ENCODE data around the gene HK3. TPM values are rescaled to one million over a fixed set of nuclear protein-coding genes. Genes with fewer than 3 reads are reported as not detected.

Gene HK3
- total and polyA plus RNA-seq, 2 experiments from 2014 or later = not detected

DNA sequence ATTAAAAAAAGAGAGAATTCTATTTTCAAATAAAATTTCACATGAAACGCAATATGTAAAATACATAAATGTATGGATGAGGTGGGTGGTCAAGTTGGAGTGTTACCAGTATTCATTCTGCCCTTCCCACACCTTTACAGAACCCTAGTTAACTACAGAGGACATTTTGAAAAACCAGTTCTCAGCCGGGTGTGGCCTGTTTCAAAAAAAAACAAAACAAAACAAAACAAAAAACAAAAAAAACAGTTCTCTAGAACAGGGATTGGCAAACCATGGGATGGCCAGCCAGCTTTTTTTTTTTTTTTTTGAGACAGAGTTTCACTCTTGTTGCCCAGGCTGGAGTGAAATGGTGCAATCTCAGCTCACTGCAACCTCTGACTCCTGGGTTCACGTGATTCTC is 28.4 kb upstream of the HK3 start:
- Histone ChIP-seq H3F3A (replicated peaks; ENCODE audit: low read depth) (no peaks in the 10 kb centered on the region), H3K4me1 (ENCODE audit: insufficient read depth) (no peaks in the 10 kb centered on the region), H4K20me1 (replicated peaks; ENCODE audit: insufficient read depth) (peaks cover 6% of the 10 kb centered on the region; the same call in 1 of the 2 replicates), H3K79me2 (replicated peaks; ENCODE audit: insufficient read depth) (no peaks in the 10 kb centered on the region), H3K4me3 (no peak overlapping the region), H3K9me2 (ENCODE audit: insufficient read depth) (no peaks in the 10 kb centered on the region), H3K27ac (ENCODE audit: low read depth) (no peak overlapping the region), H3K36me3 (ENCODE audit: insufficient read depth) (no peaks in the 10 kb centered on the region; the same call in 1 of the 2 replicates), H2AFZ (no peak overlapping the region), H3K27me3 (ENCODE audit: insufficient read depth) (no peaks in the 10 kb centered on the region), H3K4me2 (no peak overlapping the region)
- Mint-ChIP-seq H3K4me1 (no peaks in the 10 kb centered on the region), H3K27ac (no peak overlapping the region), H3K27me3 (ENCODE audit: insufficient read depth, low read depth, poor library complexity) (peaks cover 6% of the 10 kb centered on the region), H3K4me3 (no peak overlapping the region), H3K9me3 (no peaks in the 10 kb centered on the region), H3K36me3 (ENCODE audit: low read depth) (peaks cover 25% of the 10 kb centered on the region)
- TF ChIP-seq ETS1 (IDR thresholded peaks at IDR 0.05) (no peak), JUNB (IDR thresholded peaks at IDR 0.05; ENCODE audit: unreplicated experiment) (no peak), ZNF114 (CRISPR knock-in tag; IDR thresholded peaks at IDR 0.05) (no peak), STAT1 (IDR thresholded peaks at IDR 0.05; ENCODE audit: unreplicated experiment) (no peak), CTCF (conservative IDR thresholded peaks at IDR 0.05; ENCODE audit: low read depth in 2 of 2) (no peak), ZNF462 (CRISPR knock-in tag; IDR thresholded peaks at IDR 0.05) (no peak), CREB1 (CRISPR knock-in tag; IDR thresholded peaks at IDR 0.05; ENCODE audit: low read depth) (no peak), NANOG (IDR thresholded peaks at IDR 0.05; ENCODE audit: borderline replicate concordance) (no peak), POLR2AphosphoS5 (IDR thresholded peaks at IDR 0.05; ENCODE audit: low read depth) (no peak), ZNF331 (CRISPR knock-in tag; IDR thresholded peaks at IDR 0.05; ENCODE audit: low read depth) (no peak), EZH2 (IDR thresholded peaks at IDR 0.05; ENCODE audit: low read depth, unreplicated experiment) (no peak), EZH2phosphoT487 (IDR thresholded peaks at IDR 0.05; ENCODE audit: unreplicated experiment) (no peak)
- TF ChIP-seq, protein P1, sequence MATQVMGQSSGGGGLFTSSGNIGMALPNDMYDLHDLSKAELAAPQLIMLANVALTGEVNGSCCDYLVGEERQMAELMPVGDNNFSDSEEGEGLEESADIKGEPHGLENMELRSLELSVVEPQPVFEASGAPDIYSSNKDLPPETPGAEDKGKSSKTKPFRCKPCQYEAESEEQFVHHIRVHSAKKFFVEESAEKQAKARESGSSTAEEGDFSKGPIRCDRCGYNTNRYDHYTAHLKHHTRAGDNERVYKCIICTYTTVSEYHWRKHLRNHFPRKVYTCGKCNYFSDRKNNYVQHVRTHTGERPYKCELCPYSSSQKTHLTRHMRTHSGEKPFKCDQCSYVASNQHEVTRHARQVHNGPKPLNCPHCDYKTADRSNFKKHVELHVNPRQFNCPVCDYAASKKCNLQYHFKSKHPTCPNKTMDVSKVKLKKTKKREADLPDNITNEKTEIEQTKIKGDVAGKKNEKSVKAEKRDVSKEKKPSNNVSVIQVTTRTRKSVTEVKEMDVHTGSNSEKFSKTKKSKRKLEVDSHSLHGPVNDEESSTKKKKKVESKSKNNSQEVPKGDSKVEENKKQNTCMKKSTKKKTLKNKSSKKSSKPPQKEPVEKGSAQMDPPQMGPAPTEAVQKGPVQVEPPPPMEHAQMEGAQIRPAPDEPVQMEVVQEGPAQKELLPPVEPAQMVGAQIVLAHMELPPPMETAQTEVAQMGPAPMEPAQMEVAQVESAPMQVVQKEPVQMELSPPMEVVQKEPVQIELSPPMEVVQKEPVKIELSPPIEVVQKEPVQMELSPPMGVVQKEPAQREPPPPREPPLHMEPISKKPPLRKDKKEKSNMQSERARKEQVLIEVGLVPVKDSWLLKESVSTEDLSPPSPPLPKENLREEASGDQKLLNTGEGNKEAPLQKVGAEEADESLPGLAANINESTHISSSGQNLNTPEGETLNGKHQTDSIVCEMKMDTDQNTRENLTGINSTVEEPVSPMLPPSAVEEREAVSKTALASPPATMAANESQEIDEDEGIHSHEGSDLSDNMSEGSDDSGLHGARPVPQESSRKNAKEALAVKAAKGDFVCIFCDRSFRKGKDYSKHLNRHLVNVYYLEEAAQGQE (IDR thresholded peaks at IDR 0.05; ENCODE audit: unreplicated experiment) = no peak
- ATAC-seq = no peak
- DNase-seq (ENCODE audit: low spot score) = no peak
